HG03439 (cell line): ENCODE measurements around the gene CDH4.
"Not testable (repeated sequence)": the region's sequence is repeated elsewhere in the genome, so short reads cannot be mapped to it uniquely, and the experiment has no call there.

ENCODE experiments used
- ATAC-seq: cut with Tn5 transposase; IDR thresholded peaks from one replicate; pipeline ENCODE4 v1.9.1; 2021; ENCODE audit warnings: mild to moderate bottlenecking, moderate library complexity; ENCODE audit not compliant: unreplicated experiment

The CDH4 gene

DNA sequence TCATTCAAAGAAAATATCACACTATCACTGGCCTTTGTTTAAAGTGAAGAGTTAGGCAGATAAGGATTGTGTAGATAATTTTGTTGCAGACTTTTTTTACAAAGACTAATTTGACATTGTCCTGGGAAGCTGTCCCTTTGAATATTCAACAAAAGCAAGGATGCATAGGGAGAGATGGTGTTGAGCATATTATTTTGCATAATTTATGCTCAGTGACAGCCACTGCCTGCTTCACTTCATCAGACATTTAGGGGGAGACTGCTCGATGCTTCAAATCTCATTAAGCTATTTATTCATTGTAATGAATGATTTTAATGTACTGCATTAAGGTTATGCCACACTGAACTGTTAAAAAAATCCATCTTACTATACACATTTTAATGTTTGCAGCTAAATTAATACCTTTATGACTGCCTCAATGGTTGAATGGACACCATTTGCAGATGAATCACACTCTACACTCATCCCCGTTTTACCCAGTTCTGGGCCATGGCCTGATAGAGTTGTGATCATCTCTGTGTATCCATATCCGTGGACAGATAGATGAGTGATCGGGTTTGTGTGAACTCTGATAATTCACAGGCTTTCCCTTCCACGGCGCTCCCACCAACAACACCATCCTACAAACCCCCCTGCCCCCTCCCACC lies 128.0 kb downstream of the CDH4 start:
- no peak for ATAC-seq

- ATAC-seq = no peak
Measured at GRCh38 chr20:61380545-61380915, 128.5 kb downstream of the CDH4 start.

- no peak for ATAC-seq
Measured at GRCh38 chr20:61382194-61382593, 130.1 kb downstream of the CDH4 start.

GRCh38 chr20:61385296-61385695 lies 133.2 kb downstream of the CDH4 start:
- no peak for ATAC-seq

DNA sequence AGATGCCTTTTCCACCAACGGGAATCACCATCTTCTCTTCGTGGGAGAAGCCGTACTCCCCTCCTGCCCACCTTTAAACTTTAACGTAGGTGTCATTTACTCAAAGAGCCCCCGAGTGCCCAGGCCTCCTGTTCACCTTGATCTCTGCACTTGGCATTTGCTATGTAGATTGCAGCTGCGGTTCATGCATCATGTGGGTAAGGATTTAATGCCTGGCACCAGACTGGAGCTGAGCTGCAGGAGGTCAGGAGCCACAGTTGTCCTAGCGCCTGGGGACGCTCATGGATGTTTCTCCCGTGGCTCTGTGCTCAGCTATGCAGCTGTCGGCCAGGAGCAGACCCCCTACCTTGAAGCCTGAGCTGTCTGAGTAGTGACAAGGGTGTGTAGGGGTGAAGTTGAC lies 133.7 kb downstream of the CDH4 start:
- no peak for ATAC-seq

DNA sequence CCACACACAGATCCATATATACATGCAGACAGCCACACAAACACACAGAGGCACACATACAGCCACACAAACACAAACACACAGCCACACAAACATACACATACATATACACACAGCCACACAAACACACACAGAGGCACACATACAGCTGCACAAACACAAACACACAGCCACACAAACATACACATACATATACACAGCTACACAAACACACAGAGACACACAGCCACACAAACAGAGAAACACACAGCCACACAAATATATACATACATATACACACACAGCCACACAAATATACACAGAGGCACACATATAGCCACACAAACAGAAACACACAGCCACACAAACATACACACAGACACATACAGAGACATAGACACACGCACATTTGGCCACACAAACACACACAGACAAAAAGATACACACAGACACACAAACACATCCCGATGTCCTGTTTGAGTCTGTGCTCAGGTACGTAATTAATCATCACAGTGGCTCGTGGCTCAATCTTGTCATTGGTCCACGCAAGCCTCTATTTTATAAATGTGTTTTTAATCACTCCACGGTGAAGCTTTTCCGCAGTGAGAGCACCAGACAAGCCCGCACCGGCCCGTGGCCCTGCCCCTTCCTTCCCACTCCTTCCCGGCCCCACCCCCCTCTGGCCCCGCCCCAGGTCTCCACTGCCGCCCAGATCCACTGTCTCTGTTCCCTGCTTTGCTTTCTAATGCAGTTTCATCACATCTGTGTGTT lies 135.3 kb downstream of the CDH4 start:
- ATAC-seq = no peak

DNA sequence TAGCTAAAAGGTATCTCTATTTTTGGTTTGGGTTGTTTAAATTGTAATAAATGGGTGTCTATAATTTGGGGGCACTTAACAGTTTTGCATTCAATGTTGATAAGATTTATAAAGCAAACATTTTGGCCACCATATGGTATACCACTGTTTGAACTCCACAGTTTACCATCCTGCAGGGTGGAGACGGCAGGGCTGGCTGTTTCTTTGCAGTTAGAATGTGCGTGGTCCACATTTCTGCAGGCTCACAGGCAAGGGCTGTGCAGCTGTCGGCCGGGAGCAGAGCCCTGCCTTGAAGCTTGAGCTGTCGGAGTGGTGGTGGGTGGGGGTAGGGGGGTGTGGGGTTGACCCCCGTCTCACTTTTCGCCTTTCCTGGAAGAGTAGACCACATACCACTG lies 135.9 kb downstream of the CDH4 start:
- no peak for ATAC-seq

DNA sequence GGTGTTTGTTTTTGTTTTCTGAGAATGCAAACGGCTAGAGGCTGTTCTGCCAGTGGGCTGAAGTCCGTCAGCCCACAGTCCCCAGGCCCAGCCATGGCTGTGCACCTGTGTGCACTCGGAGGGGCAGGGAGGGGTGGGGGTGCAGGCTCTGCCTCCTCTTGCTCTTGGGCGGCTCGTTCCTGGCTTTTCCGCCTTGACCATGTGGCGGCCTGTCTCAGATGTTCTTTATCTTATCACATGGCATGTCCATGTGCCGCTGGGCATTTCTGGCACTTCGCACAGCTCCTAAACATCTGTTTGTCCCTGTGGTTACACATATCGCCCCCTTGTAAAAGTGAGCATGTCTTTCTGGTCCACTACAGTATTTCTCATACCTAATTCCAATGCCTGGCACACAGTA lies 137.0 kb downstream of the CDH4 start:
- no peak for ATAC-seq

GRCh38 chr20:61391185-61391584 lies 139.1 kb downstream of the CDH4 start:
- no peak for ATAC-seq

GRCh38 chr20:61391812-61392520 lies 139.9 kb downstream of the CDH4 start:
- ATAC-seq = no peak

GRCh38 chr20:61394088-61394799 lies 142.2 kb downstream of the CDH4 start:
- no peak for ATAC-seq

DNA sequence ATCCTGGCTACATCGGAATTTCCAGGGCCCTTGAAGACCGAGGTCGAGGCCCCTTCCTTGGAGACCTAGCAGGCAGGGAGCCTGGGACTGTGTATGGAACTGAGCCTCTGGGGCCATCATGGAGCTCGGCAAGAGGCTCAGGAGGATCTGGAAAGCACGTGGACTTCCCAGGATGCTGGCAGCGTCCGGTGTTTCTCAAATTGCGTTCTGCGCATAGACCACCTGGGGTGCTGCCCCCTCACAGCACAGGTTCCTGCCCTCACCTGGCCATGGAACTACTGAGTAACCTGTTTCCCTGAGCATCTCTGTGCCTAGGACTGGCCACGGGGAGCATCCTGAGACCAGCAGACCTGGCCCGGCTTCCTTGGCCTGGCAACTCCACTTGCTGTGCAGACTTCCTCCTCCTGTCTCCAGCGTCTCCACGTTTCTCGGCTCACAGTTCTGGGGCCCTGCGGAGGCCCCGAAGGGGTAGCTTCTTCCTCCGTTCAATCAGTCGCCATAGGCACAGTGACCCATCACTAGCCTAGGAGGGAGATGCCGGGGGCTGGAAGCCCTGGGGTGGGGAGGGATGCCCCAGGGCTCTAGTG lies 144.3 kb downstream of the CDH4 start:
- no peak for ATAC-seq

GRCh38 chr20:61397146-61397545 lies 145.1 kb downstream of the CDH4 start:
- ATAC-seq = no peak

GRCh38 chr20:61397790-61398189 lies 145.7 kb downstream of the CDH4 start:
- no peak for ATAC-seq

DNA sequence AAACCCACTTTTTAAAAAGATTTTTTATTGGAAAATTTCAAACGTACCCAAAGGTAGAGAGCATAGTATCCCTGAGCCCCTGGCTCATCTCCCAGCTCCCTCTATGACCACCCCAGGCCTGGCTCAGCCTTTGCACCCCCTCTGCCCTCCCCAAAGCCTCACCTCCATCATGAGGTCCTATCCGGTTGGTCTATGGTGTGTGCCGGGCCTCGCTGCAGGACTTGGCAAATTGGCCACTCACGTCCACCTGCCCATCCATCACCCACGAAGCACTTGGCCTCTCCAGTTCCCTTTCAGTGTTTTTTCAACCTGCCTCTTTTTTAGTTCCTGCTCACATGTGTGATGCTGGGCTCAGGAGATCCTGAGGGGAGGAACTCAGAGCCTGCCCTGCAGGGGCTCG lies 147.4 kb downstream of the CDH4 start:
- no peak for ATAC-seq

- no peak for ATAC-seq
Measured at GRCh38 chr20:61400499-61400898, 148.4 kb downstream of the CDH4 start.

GRCh38 chr20:61404303-61404702 lies 152.2 kb downstream of the CDH4 start:
- no peak for ATAC-seq

DNA sequence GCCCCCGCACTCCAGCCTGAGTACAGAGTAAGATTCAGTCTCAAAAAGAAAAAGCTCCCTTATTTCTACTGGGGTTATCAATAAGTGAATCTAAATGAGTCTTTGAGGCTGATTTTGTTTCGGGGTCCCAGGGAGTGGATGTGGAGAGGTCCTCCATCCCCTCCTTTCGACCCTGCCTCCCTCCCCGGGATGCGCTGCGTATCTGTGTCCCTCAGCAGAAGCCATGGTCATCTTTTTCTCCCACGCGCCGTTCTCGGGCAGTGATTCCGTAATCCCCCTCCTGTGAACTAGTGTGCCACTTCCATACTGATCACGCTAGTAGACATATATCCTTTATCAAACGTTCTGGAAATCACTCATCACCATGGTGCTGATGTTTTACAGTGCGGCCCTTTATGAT lies 152.9 kb downstream of the CDH4 start:
- no peak for ATAC-seq

GRCh38 chr20:61406773-61407172 lies 154.7 kb downstream of the CDH4 start:
- not testable (repeated sequence) for ATAC-seq

GRCh38 chr20:61407561-61407960 lies 155.5 kb downstream of the CDH4 start:
- ATAC-seq = no peak
